Left renal pelvis (tissue), 4 donors: ENCODE results near the gene KIAA1217. TPM values are rescaled to one million over a fixed set of nuclear protein-coding genes. Genes with fewer than 3 reads are reported as not detected.

ENCODE experiments used
- DNase-seq, 4 donors: peaks; one replicate each; pipeline ENCODE4 v3.0.0-alpha.2; 2013; ENCODE audit warnings: low read depth in 4 of 4, low spot score in 3 of 4
- polyA plus RNA-seq, 4 donors: library from polyadenylated mRNA; unstranded; fragments of 120-200 nt; gene quantifications; one replicate each; pipeline ENCODE4 v1.2.1, GENCODE V29; 2013; ENCODE audit not compliant: insufficient read length in 4 of 4

KIAA1217 gene
- polyA plus RNA-seq, 4 donors: 84.5 to 137 (median 92.3) TPM

GRCh38 chr10:24455447-24455846 is 246.5 kb downstream of the KIAA1217 start:
- no peak for DNase-seq

- no peak for DNase-seq
Measured at GRCh38 chr10:24456322-24456721, 247.4 kb downstream of the KIAA1217 start.

- DNase-seq: no peak
Measured at GRCh38 chr10:24457661-24458318, 248.9 kb downstream of the KIAA1217 start.

GRCh38 chr10:24459836-24460235 is 250.9 kb downstream of the KIAA1217 start:
- DNase-seq: no peak

GRCh38 chr10:24462291-24462813 is 253.4 kb downstream of the KIAA1217 start:
- DNase-seq: no peak

GRCh38 chr10:24462889-24463552 is 254.1 kb downstream of the KIAA1217 start:
- DNase-seq: no peak

- no peak for DNase-seq
Measured at GRCh38 chr10:24463611-24464426, 254.9 kb downstream of the KIAA1217 start.

GRCh38 chr10:24465124-24465874 is 256.4 kb downstream of the KIAA1217 start:
- no peak for DNase-seq

- DNase-seq: no peak
Measured at GRCh38 chr10:24465891-24466818, 257.2 kb downstream of the KIAA1217 start.

- no peak for DNase-seq
Measured at GRCh38 chr10:24467136-24467535, 258.2 kb downstream of the KIAA1217 start.

GRCh38 chr10:24467605-24468004 is 258.7 kb downstream of the KIAA1217 start:
- DNase-seq: no peak

GRCh38 chr10:24468281-24468751 is 259.4 kb downstream of the KIAA1217 start:
- no peak for DNase-seq

GRCh38 chr10:24469993-24470392 is 261.1 kb downstream of the KIAA1217 start:
- DNase-seq: no peak

- DNase-seq: no peak
Measured at GRCh38 chr10:24475598-24475997, 266.7 kb downstream of the KIAA1217 start.

- DNase-seq: no peak
Measured at GRCh38 chr10:24476913-24477701, 268.2 kb downstream of the KIAA1217 start.

- no peak for DNase-seq
Measured at GRCh38 chr10:24477915-24478314, 269.0 kb downstream of the KIAA1217 start.

GRCh38 chr10:24479806-24480205 is 270.9 kb downstream of the KIAA1217 start:
- DNase-seq: no peak

- no peak for DNase-seq
Measured at GRCh38 chr10:24480447-24480846, 271.5 kb downstream of the KIAA1217 start.

- no peak for DNase-seq
Measured at GRCh38 chr10:24481241-24481640, 272.3 kb downstream of the KIAA1217 start.
